ENCODE results near the gene CCM2L.

Gene CCM2L

DNA sequence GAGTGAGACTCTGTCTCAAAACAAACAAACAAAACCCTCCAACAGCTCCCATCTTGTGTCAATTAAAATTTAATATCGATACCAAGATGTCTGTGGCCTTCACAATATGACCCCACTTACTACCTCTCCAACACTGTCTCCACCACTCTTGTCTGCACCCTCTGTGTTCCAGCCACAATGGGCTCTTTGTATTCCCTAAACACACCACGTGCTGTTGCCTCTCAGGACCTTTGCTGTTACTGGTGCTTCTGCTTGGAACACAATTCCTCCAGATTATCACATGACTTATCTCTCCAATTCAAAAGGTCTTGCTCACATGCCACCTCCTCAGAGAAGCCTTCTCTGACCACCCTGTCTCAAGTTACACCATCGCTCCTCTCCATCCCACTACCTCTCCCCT is 35.8 kb downstream of the CCM2L start:
- H3K9ac ChIP-seq (ENCODE audit: low read length): no peak overlapping the region
- H3F3A ChIP-seq (ENCODE audit: insufficient read depth, low read length): no peaks in the 10 kb centered on the region
- no peaks in the 10 kb centered on the region for H3K36me3 ChIP-seq (ENCODE audit: insufficient read depth, low read length)
- TF ChIP-seq, protein P1, sequence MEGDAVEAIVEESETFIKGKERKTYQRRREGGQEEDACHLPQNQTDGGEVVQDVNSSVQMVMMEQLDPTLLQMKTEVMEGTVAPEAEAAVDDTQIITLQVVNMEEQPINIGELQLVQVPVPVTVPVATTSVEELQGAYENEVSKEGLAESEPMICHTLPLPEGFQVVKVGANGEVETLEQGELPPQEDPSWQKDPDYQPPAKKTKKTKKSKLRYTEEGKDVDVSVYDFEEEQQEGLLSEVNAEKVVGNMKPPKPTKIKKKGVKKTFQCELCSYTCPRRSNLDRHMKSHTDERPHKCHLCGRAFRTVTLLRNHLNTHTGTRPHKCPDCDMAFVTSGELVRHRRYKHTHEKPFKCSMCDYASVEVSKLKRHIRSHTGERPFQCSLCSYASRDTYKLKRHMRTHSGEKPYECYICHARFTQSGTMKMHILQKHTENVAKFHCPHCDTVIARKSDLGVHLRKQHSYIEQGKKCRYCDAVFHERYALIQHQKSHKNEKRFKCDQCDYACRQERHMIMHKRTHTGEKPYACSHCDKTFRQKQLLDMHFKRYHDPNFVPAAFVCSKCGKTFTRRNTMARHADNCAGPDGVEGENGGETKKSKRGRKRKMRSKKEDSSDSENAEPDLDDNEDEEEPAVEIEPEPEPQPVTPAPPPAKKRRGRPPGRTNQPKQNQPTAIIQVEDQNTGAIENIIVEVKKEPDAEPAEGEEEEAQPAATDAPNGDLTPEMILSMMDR (IDR thresholded peaks at IDR 0.05; ENCODE audit: low read length): no peak
- TF ChIP-seq EZH2 (IDR thresholded peaks at IDR 0.05; ENCODE audit: borderline replicate concordance, low read length): no peak
- H2AFZ ChIP-seq (ENCODE audit: low read length): no peak overlapping the region
- H3K9me3 ChIP-seq (ENCODE audit: low read length): no peaks in the 10 kb centered on the region
- H4K20me1 ChIP-seq (ENCODE audit: insufficient read depth, low read length): no peaks in the 10 kb centered on the region
- no peak overlapping the region for H3K4me3 ChIP-seq (ENCODE audit: low read depth, low read length, poor library complexity, severe bottlenecking)
- H3K4me1 ChIP-seq (ENCODE audit: insufficient read depth, low read length, severe bottlenecking): peaks cover under 1% of the 10 kb centered on the region
- no peaks in the 10 kb centered on the region for H3K79me2 ChIP-seq (ENCODE audit: insufficient read depth, low read length)
- no peak overlapping the region for H3K27ac ChIP-seq (ENCODE audit: low read depth, low read length, poor library complexity, severe bottlenecking)
- no peaks in the 10 kb centered on the region for H3K9me2 ChIP-seq (ENCODE audit: low read depth, low read length)
- no peak overlapping the region for H3K4me2 ChIP-seq (ENCODE audit: low read length)
- peaks cover 7% of the 10 kb centered on the region; the same call in 1 of the 2 replicates for H3K27me3 ChIP-seq (ENCODE audit: insufficient read depth, low read length)

DNA sequence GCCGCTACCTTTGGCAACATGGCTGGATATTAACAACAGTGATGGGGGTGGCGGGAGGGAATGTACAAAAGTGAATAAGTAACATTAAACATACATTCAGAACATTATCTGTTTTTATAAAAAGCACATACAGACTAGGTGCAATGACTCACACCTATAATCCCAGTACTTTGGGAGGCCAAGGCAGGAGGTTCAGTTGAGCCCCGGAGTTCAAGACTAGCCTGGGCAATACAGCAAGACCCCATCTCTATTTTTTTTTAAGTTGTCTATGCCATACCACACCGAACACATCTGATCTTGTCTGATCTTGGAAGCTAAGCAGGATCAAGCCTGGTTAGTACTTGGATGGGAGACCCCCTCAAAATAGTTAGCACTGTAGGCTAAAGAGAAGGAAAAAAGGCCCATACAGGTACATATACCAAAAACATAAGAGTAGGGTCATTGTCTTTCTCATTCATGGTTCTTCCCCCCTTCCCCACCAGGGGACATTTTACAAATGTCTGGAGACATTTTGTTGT is 40.1 kb downstream of the CCM2L start:
- Histone ChIP-seq H4K20me1 (ENCODE audit: insufficient read depth, low read length) (no peaks in the 10 kb centered on the region), H3K36me3 (ENCODE audit: insufficient read depth, low read length) (no peaks in the 10 kb centered on the region), H2AFZ (ENCODE audit: low read length) (no peak overlapping the region), H3K4me3 (ENCODE audit: low read depth, low read length, poor library complexity, severe bottlenecking) (no peak overlapping the region), H3F3A (ENCODE audit: insufficient read depth, low read length) (no peaks in the 10 kb centered on the region), H3K27ac (ENCODE audit: low read depth, low read length, poor library complexity, severe bottlenecking) (no peak overlapping the region), H3K4me2 (ENCODE audit: low read length) (no peak overlapping the region), H3K27me3 (ENCODE audit: insufficient read depth, low read length) (peaks cover 12% of the 10 kb centered on the region; the same call in 1 of the 2 replicates), H3K4me1 (ENCODE audit: insufficient read depth, low read length, severe bottlenecking) (peaks cover 4% of the 10 kb centered on the region), H3K9ac (ENCODE audit: low read length) (no peak overlapping the region), H3K9me2 (ENCODE audit: low read depth, low read length) (no peaks in the 10 kb centered on the region), H3K9me3 (ENCODE audit: low read length) (no peaks in the 10 kb centered on the region), H3K79me2 (ENCODE audit: insufficient read depth, low read length) (no peaks in the 10 kb centered on the region)
- TF ChIP-seq, protein P1 (IDR thresholded peaks at IDR 0.05; ENCODE audit: low read length): no peak
- no peak for TF ChIP-seq EZH2 (IDR thresholded peaks at IDR 0.05; ENCODE audit: borderline replicate concordance, low read length)

DNA sequence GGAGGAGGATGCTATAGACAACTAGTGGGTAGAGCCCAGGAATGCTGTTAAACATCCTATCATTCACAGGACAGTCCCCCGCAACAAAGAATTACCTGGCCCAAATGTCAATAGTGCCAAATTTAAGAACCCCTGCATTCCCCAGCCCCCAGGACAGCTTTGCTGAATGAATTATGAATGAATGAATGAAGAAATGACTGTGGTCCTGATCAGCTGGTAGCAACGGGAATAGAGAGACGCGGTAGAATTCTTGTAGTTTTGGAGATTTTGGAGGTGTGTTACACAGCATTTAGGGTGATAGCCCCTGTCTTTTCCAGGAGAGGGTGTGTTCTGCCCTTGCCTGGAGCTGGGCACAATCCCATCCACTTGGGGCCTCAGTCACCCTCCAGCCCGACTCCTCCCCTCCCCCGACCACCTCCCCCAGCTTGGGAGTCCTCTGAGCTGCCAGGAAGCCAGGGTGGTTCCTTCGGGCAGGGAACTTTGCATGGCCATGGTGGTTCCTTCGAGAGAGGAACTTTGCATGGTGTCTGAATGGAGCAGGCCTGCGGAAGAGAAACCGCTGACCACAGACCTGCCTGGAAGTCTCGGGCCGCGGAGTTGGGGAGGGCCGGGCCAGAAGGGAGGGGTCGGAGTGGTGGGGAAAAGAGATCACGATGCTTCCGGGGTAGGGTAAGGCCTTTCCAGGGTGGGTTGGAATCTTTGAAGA is 40.8 kb downstream of the CCM2L start:
- Histone ChIP-seq H3K9me2 (ENCODE audit: low read depth, low read length) (no peaks in the 10 kb centered on the region), H3F3A (ENCODE audit: insufficient read depth, low read length) (no peaks in the 10 kb centered on the region), H3K9me3 (ENCODE audit: low read length) (no peaks in the 10 kb centered on the region), H3K4me1 (ENCODE audit: insufficient read depth, low read length, severe bottlenecking) (peaks cover 4% of the 10 kb centered on the region), H3K36me3 (ENCODE audit: insufficient read depth, low read length) (no peaks in the 10 kb centered on the region), H3K4me3 (ENCODE audit: low read depth, low read length, poor library complexity, severe bottlenecking) (no peak overlapping the region), H3K4me2 (ENCODE audit: low read length) (no peak overlapping the region), H3K9ac (ENCODE audit: low read length) (no peak overlapping the region), H3K27me3 (ENCODE audit: insufficient read depth, low read length) (peaks cover 12% of the 10 kb centered on the region; the same call in 1 of the 2 replicates), H3K79me2 (ENCODE audit: insufficient read depth, low read length) (no peaks in the 10 kb centered on the region), H3K27ac (ENCODE audit: low read depth, low read length, poor library complexity, severe bottlenecking) (no peak overlapping the region), H4K20me1 (ENCODE audit: insufficient read depth, low read length) (no peaks in the 10 kb centered on the region), H2AFZ (ENCODE audit: low read length) (no peak overlapping the region)
- no peak for TF ChIP-seq EZH2 (IDR thresholded peaks at IDR 0.05; ENCODE audit: borderline replicate concordance, low read length)
- TF ChIP-seq, protein P1 (IDR thresholded peaks at IDR 0.05; ENCODE audit: low read length): no peak

All from OCI-LY1 (cell line).